ENCODE data around the gene ADGRV1. TPM values are rescaled to one million over a fixed set of nuclear protein-coding genes. Genes with fewer than 3 reads are reported as not detected.

ADGRV1 gene
- total and polyA plus RNA-seq, 7 donors, result 0.05 to 0.83 (median 0.11) TPM; not detected in 1

GRCh38 chr5:90691533-90691932, 132.9 kb downstream of the ADGRV1 start:
- ATAC-seq, result no peak
- Histone ChIP-seq H3K9me3 (no peaks in the 10 kb centered on the region), H3K36me3 (ENCODE audit: insufficient read depth in 1 of 2, low read depth in 1 of 2) (no peaks in the 10 kb centered on the region), H3K27me3 (ENCODE audit: insufficient read depth in 3 of 3, low read length in 2 of 3) (no peaks in the 10 kb centered on the region), H3K27ac (no peak overlapping the region), H3K4me1 (no peaks in the 10 kb centered on the region), H3K4me3 (no peak overlapping the region)
- TF ChIP-seq CTCF (IDR thresholded peaks at IDR 0.05), result no peak
- 78 to 79% (median 79%) methylated on average over 4 of the region's 4 CpGs for WGBS, 3 donors
- intact Hi-C loops (cut with DNase I), result no loop called here
- DNase-seq, result no peak

- TF ChIP-seq CTCF (IDR thresholded peaks at IDR 0.05), result no peak
- 49 to 51% (median 51%) methylated on average over 2 of the region's 2 CpGs for WGBS, 3 donors
- intact Hi-C loops (cut with DNase I), result no loop called here
- no peak overlapping the region for H3K27ac ChIP-seq
- no peak for ATAC-seq
- peaks cover 0 to 4% (median 0%) of the 10 kb centered on the region in 3 donors for H3K27me3 ChIP-seq (ENCODE audit: insufficient read depth in 3 of 3, low read length in 2 of 3)
- H3K9me3 ChIP-seq, result no peaks in the 10 kb centered on the region
- H3K4me3 ChIP-seq, result no peak overlapping the region
- H3K4me1 ChIP-seq, result no peaks in the 10 kb centered on the region
- no peaks in the 10 kb centered on the region for H3K36me3 ChIP-seq (ENCODE audit: insufficient read depth in 1 of 2, low read depth in 1 of 2)
- DNase-seq, result no peak
Measured at GRCh38 chr5:90696153-90696552, 137.6 kb downstream of the ADGRV1 start.

DNA sequence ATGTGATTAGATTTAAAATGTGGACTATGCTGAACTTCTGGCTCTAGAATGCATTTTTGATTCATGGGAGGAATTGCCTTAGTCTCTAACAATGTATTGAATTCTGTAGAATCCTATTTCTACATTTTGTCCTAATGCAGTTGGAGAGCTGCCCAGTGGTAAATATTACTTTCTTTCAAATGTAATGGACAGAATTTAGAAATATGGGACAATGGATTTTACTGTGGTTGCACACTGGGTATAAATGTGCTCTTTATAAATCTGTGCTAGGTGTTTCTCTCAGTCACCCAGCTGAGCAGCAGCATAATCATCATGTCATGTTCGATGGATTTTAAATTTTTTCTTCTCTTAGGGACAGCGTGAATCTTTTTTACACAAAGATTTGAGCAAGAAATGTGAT, 141.7 kb downstream of the ADGRV1 start:
- Histone ChIP-seq H3K27ac (no peak overlapping the region), H3K36me3 (ENCODE audit: insufficient read depth in 1 of 2, low read depth in 1 of 2) (no peaks in the 10 kb centered on the region), H3K4me1 (no peaks in the 10 kb centered on the region), H3K9me3 (no peaks in the 10 kb centered on the region), H3K4me3 (no peak overlapping the region), H3K27me3 (ENCODE audit: insufficient read depth in 3 of 3, low read length in 2 of 3) (peaks cover 0 to 4% (median 0%) of the 10 kb centered on the region in 3 donors)
- WGBS, 3 donors, result 65 to 85% (median 74%) methylated on average over 2 of the region's 2 CpGs
- no peak for ATAC-seq
- TF ChIP-seq CTCF (IDR thresholded peaks at IDR 0.05), result no peak
- no peak for DNase-seq
- intact Hi-C loops (cut with DNase I), result no loop called here

GRCh38 chr5:90703932-90704331, 145.3 kb downstream of the ADGRV1 start:
- DNase-seq (no peak), ATAC-seq (no peak)
- Histone ChIP-seq H3K27ac (no peak overlapping the region), H3K4me3 (no peak overlapping the region), H3K4me1 (no peaks in the 10 kb centered on the region), H3K36me3 (ENCODE audit: insufficient read depth in 1 of 2, low read depth in 1 of 2) (no peaks in the 10 kb centered on the region), H3K27me3 (ENCODE audit: insufficient read depth in 3 of 3, low read length in 2 of 3) (peaks cover 0 to 4% (median 0%) of the 10 kb centered on the region in 3 donors), H3K9me3 (no peaks in the 10 kb centered on the region)
- TF ChIP-seq CTCF (IDR thresholded peaks at IDR 0.05), result no peak
- intact Hi-C loops (cut with DNase I), result no loop called here

DNA sequence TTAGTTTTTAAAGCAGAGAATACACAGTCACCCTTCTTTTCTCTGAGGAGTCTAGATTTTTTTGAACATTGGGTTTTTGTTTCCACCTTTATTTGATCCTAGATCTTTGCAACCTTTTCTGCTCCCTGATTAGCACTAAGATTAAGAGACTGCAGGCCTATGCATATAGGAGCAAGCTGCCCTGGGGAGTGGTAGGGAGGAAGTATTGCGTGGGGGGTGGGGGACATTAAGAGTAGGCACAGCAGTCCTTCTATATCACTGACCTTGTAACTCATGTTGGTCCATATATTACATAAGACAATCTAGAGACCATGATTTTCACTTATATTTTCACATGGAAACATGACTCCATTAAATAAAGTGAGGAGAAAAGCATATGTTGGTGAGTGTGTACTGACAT, 149.1 kb downstream of the ADGRV1 start:
- H3K27ac ChIP-seq, result no peak overlapping the region
- no peaks in the 10 kb centered on the region for H3K4me1 ChIP-seq
- peaks cover 0 to 2% (median 0%) of the 10 kb centered on the region in 3 donors for H3K27me3 ChIP-seq (ENCODE audit: insufficient read depth in 3 of 3, low read length in 2 of 3)
- ATAC-seq (no peak), DNase-seq (no peak)
- TF ChIP-seq CTCF (IDR thresholded peaks at IDR 0.05), result no peak
- H3K4me3 ChIP-seq, result no peak overlapping the region
- H3K9me3 ChIP-seq, result no peaks in the 10 kb centered on the region
- intact Hi-C loops (cut with DNase I), result loop anchor here in 1 of 2 donors (2.0 kb wide), 1 partner anchor 75 kb away; no protein-coding TSS in a partner anchor
- no peaks in the 10 kb centered on the region for H3K36me3 ChIP-seq (ENCODE audit: insufficient read depth in 1 of 2, low read depth in 1 of 2)
- 75 to 82% (median 79%) methylated on average over 1 of the region's 1 CpG for WGBS, 3 donors
